Smooth muscle cell (in vitro differentiated cells): ENCODE measurements around the gene MAPK11. TPM values are rescaled to one million over a fixed set of nuclear protein-coding genes. Genes with fewer than 3 reads are reported as not detected.

ENCODE experiments used
- DNase-seq: peaks from one replicate; lab custom pipeline; 2025; ENCODE audit not compliant: unreplicated experiment; lab: John Stamatoyannopoulos, UW
- H2AFZ ChIP-seq: fragments of 200-600 bp; sonication (generic); 2 replicates; pipeline ENCODE4 v1.6.0; 2016; ENCODE audit warnings: antibody characterized with exemption, low read depth, mild to moderate bottlenecking
- H3F3A ChIP-seq: fragments of 200-600 bp; sonication (generic); 2 replicates; pipeline ENCODE4 v1.6.0; 2017; ENCODE audit warnings: antibody characterized with exemption, low read depth
- H3K27ac ChIP-seq: fragments of 200-600 bp; sonication (generic); 2 replicates; pipeline ENCODE4 v1.5.1; 2016; ENCODE audit warnings: low read depth, mild to moderate bottlenecking
- H3K27me3 ChIP-seq: fragments of 200-600 bp; sonication (generic); 2 replicates; pipeline ENCODE4 v1.6.1; 2016; ENCODE audit warnings: low read depth, mild to moderate bottlenecking
- H3K36me3 ChIP-seq: fragments of 200-600 bp; sonication (generic); 2 replicates; pipeline ENCODE4 v1.5.1; 2016; ENCODE audit warnings: low read depth
- H3K4me1 ChIP-seq: fragments of 200-600 bp; sonication (generic); 2 replicates; pipeline ENCODE4 v1.5.1; 2016; ENCODE audit warnings: low read depth
- H3K4me2 ChIP-seq: fragments of 200-600 bp; sonication (generic); 2 replicates; pipeline ENCODE4 v1.6.0; 2016; ENCODE audit warnings: mild to moderate bottlenecking
- H3K4me3 ChIP-seq: fragments of 200-600 bp; sonication (generic); 2 replicates; pipeline ENCODE4 v1.5.1; 2016; ENCODE audit warnings: mild to moderate bottlenecking
- H3K79me2 ChIP-seq: fragments of 200-600 bp; sonication (generic); 2 replicates; pipeline ENCODE4 v1.6.0; 2016; ENCODE audit warnings: low read depth, mild to moderate bottlenecking
- H3K9ac ChIP-seq: fragments of 200-600 bp; sonication (generic); 2 replicates; pipeline ENCODE4 v1.6.0; 2016; ENCODE audit warnings: low read depth
- H3K9me3 ChIP-seq: fragments of 200-600 bp; sonication (generic); replicated peaks from 2 replicates; pipeline ENCODE4 v1.5.1; 2016; ENCODE audit warnings: low read depth
- H4K20me1 ChIP-seq: fragments of 200-600 bp; sonication (generic); 2 replicates; pipeline ENCODE4 v1.6.0; 2016; ENCODE audit warnings: low read depth
- CTCF ChIP-seq: fragments of 200-600 bp; sonication (generic); IDR thresholded peaks from 2 replicates; pipeline ENCODE4 v1.5.1; 2017; ENCODE audit warnings: borderline replicate concordance, mild to moderate bottlenecking, antibody characterized with exemption; ENCODE audit not compliant: insufficient read depth, poor library complexity, severe bottlenecking
- WGBS: methylation state at CpG from one replicate; pipeline ENCODE4 v1.1.7; 2016; ENCODE audit warnings: low lambda C conversion rate; 5-methylcytosine and 5-hydroxymethylcytosine counted together
- polyA plus RNA-seq: library from polyadenylated mRNA; unstranded; fragments of >200 nt; fragmentation: Nextera tagmentation; extraction: Ambion mirVana; gene quantifications from 2 replicates; pipeline ENCODE4 v1.2.1, GENCODE V29; 2016
- total RNA-seq: library from RNA; depleted of rRNA; stranded (reverse); fragments of >200 nt; gene quantifications from 2 replicates; pipeline ENCODE4 v1.2.3, GENCODE V29; 2014

The MAPK11 gene
- total and polyA plus RNA-seq, 2 experiments from 2014 or later: 0.65 to 4.2 TPM

- H3K4me2 ChIP-seq: peak overlapping the region; percentile 82
- 61% methylated on average over 37 of the region's 37 CpGs for WGBS
These were observed 3.2 kb downstream of the MAPK11 start for GRCh38 chr22:50266994-50267393.

GRCh38 chr22:50264946-50265669, 5.1 kb downstream of the MAPK11 start:
- no peak for DNase-seq
- WGBS: 86% methylated on average over 14 of the region's 15 CpGs

More at GRCh38 chr22:50266994-50267393, 3.2 kb downstream of the MAPK11 start:
- Histone ChIP-seq H3K79me2 (no peaks in the 10 kb centered on the region), H3K9ac (no peak overlapping the region), H3K36me3 (no peaks in the 10 kb centered on the region), H3K4me3 (peak overlapping the region; percentile 31), H4K20me1 (peaks cover 24% of the 10 kb centered on the region), H3K27me3 (peaks cover 26% of the 10 kb centered on the region), H3K4me1 (peaks cover 15% of the 10 kb centered on the region), H3F3A (no peaks in the 10 kb centered on the region), H3K27ac (no peak overlapping the region), H2AFZ (no peak overlapping the region), H3K9me3 (no peaks in the 10 kb centered on the region)
- TF ChIP-seq CTCF: no peak
- DNase-seq: no peak

GRCh38 chr22:50264104-50264745, 6.0 kb downstream of the MAPK11 start:
- 90% methylated on average over 15 of the region's 15 CpGs for WGBS
- Histone ChIP-seq H3K27me3 (peaks cover 26% of the 10 kb centered on the region), H3K79me2 (peaks cover 3% of the 10 kb centered on the region), H4K20me1 (peaks cover 10% of the 10 kb centered on the region), H2AFZ (no peak overlapping the region), H3K9me3 (no peaks in the 10 kb centered on the region), H3K4me3 (no peak overlapping the region), H3K9ac (no peak overlapping the region), H3K4me1 (peaks cover 8% of the 10 kb centered on the region), H3K4me2 (no peak overlapping the region), H3F3A (no peaks in the 10 kb centered on the region), H3K36me3 (no peaks in the 10 kb centered on the region), H3K27ac (no peak overlapping the region)
- no peak for TF ChIP-seq CTCF
- no peak for DNase-seq

More at GRCh38 chr22:50264946-50265669, 5.1 kb downstream of the MAPK11 start:
- H3K36me3 ChIP-seq: no peaks in the 10 kb centered on the region
- no peak overlapping the region for H3K4me3 ChIP-seq
- H3F3A ChIP-seq: no peaks in the 10 kb centered on the region
- H3K27ac ChIP-seq: no peak overlapping the region
- no peaks in the 10 kb centered on the region for H3K79me2 ChIP-seq
- H3K9ac ChIP-seq: no peak overlapping the region
- peaks cover 8% of the 10 kb centered on the region for H3K4me1 ChIP-seq
- H2AFZ ChIP-seq: no peak overlapping the region
- H3K9me3 ChIP-seq: no peaks in the 10 kb centered on the region
- TF ChIP-seq CTCF: no peak
- H3K27me3 ChIP-seq: peaks cover 26% of the 10 kb centered on the region
- peaks cover 10% of the 10 kb centered on the region for H4K20me1 ChIP-seq
- H3K4me2 ChIP-seq: no peak overlapping the region
